Superior temporal gyrus (tissue), 1 donor: ENCODE results near the gene NFKBIZ.

Experiments
- DNase-seq: peaks from one replicate; pipeline ENCODE4 v3.0.0-alpha.2; 2016; ENCODE audit errors: extremely low spot score

The NFKBIZ gene

GRCh38 chr3:101848754-101849713 lies at the start of gene NFKBIZ:
Gene NFKBIZ, plus strand, starts transcription at chr3:101849514. Its CDS starts 115 bp downstream, at chr3:101849629.
- DNase-seq: peak; percentile 78

GRCh38 chr3:101801174-101801573 lies 48.1 kb upstream of the NFKBIZ start:
- no peak for DNase-seq

GRCh38 chr3:101802179-101802578 lies 47.1 kb upstream of the NFKBIZ start:
- no peak for DNase-seq

- DNase-seq: peak; percentile 96
Measured at GRCh38 chr3:101803173-101803782, 46.0 kb upstream of the NFKBIZ start.

GRCh38 chr3:101803939-101804338 lies 45.4 kb upstream of the NFKBIZ start:
- no peak for DNase-seq

- DNase-seq: no peak
Measured at GRCh38 chr3:101806491-101806890, 42.8 kb upstream of the NFKBIZ start.

GRCh38 chr3:101807888-101808287 lies 41.4 kb upstream of the NFKBIZ start:
- DNase-seq: no peak

- peak; percentile 76 for DNase-seq
Measured at GRCh38 chr3:101809178-101810021, 39.9 kb upstream of the NFKBIZ start.

- DNase-seq: no peak
Measured at GRCh38 chr3:101810022-101810418, 39.3 kb upstream of the NFKBIZ start.

- DNase-seq: no peak
Measured at GRCh38 chr3:101811875-101812274, 37.4 kb upstream of the NFKBIZ start.

- no peak for DNase-seq
Measured at GRCh38 chr3:101812895-101813294, 36.4 kb upstream of the NFKBIZ start.

- no peak for DNase-seq
Measured at GRCh38 chr3:101813817-101814440, 35.4 kb upstream of the NFKBIZ start.

GRCh38 chr3:101814835-101815234 lies 34.5 kb upstream of the NFKBIZ start:
- no peak for DNase-seq

GRCh38 chr3:101816215-101817149 lies 32.8 kb upstream of the NFKBIZ start:
- DNase-seq: no peak

- no peak for DNase-seq
Measured at GRCh38 chr3:101817992-101818391, 31.3 kb upstream of the NFKBIZ start.

- DNase-seq: no peak
Measured at GRCh38 chr3:101819649-101820206, 29.6 kb upstream of the NFKBIZ start.

GRCh38 chr3:101821503-101821902 lies 27.8 kb upstream of the NFKBIZ start:
- no peak for DNase-seq

- no peak for DNase-seq
Measured at GRCh38 chr3:101823525-101823924, 25.8 kb upstream of the NFKBIZ start.

- no peak for DNase-seq
Measured at GRCh38 chr3:101824702-101825101, 24.6 kb upstream of the NFKBIZ start.

GRCh38 chr3:101825904-101826445 lies 23.3 kb upstream of the NFKBIZ start:
- DNase-seq: no peak
